Breast epithelium (tissue), 4 donors: ENCODE data around the gene NR4A1. TPM values are rescaled to one million over a fixed set of nuclear protein-coding genes. Genes with fewer than 3 reads are reported as not detected.

Experiments
- DNase-seq, 2 donors: peaks; one replicate each; pipeline ENCODE4 v3.0.0-alpha.2; 2019; ENCODE audit warnings: low spot score in 2 of 2
- H3K27ac ChIP-seq, 2 donors: fragments of 200-600 bp; sonication (generic) in 1 of 2; one replicate each; pipeline ENCODE4 v1.5.1; 2016 to 2019; ENCODE audit warnings: mild to moderate bottlenecking in 1 of 2
- H3K27me3 ChIP-seq, 2 donors: fragments of 200-600 bp; sonication (generic) in 1 of 2; one replicate each; pipeline versions ENCODE4 v1.5.1 to v1.6.0; 2017 to 2019; ENCODE audit warnings: control low read depth in 1 of 2, mild to moderate bottlenecking in 1 of 2
- H3K36me3 ChIP-seq: fragments of 200-600 bp; one replicate; pipeline ENCODE4 v1.5.1; 2019
- H3K4me1 ChIP-seq, 2 donors: fragments of 200-600 bp; sonication (generic); one replicate each; pipeline ENCODE4 v1.5.1; 2016 to 2019; ENCODE audit warnings: control low read depth in 1 of 2
- H3K4me3 ChIP-seq, 3 donors: fragments of 200-600 bp; sonication (generic); 1 replicate in 2 of 3; 2 replicates in 1 of 3; pipeline ENCODE4 v1.5.1; 2016 to 2019; ENCODE audit warnings: mild to moderate bottlenecking in 3 of 3, moderate library complexity in 2 of 3
- H3K9me3 ChIP-seq, 2 donors: fragments of 200-600 bp; sonication (generic) in 1 of 2; one replicate each; pipeline ENCODE4 v1.5.1; 2016 to 2019; ENCODE audit warnings: control low read depth in 1 of 2
- CTCF ChIP-seq, 3 donors: fragments of 450-650 bp; IDR thresholded peaks; one replicate each; pipeline ENCODE4 v1.5.1; 2016 to 2017; ENCODE audit warnings: antibody characterized with exemption in 3 of 3, mild to moderate bottlenecking in 3 of 3, moderate library complexity in 3 of 3
- POLR2A ChIP-seq: fragments of 450-650 bp; IDR thresholded peaks from one replicate; pipeline ENCODE4 v1.6.1; 2016; ENCODE audit warnings: antibody characterized with exemption, mild to moderate bottlenecking, moderate library complexity
- POLR2AphosphoS5 ChIP-seq, 3 donors: sonication (generic); formaldehyde crosslinking; IDR thresholded peaks; one replicate each; pipeline ENCODE4 v1.6.1; 2017; ENCODE audit warnings: antibody characterized with exemption in 3 of 3
- intact Hi-C: fragments of 100-400 bp; cut with DNase I; formaldehyde crosslinking; loops from one replicate; pipeline ENCODE4 v1.15.1; 2023; ENCODE audit warnings: low total_unique reads
- total RNA-seq, 3 donors: library from RNA; depleted of rRNA; stranded (reverse); fragments of >200 nt; gene quantifications; one replicate each; pipeline ENCODE4 v1.1.0, GENCODE V29; 2016

Gene NR4A1
- total RNA-seq, 3 donors from 2014 or later = 35.7 to 154 (median 66.2) TPM

- no peak for DNase-seq
- Histone ChIP-seq H3K4me3 (peak overlapping the region; percentile 25 to 43 (median 29)), H3K27me3 (no peaks in the 10 kb centered on the region), H3K4me1 (no peaks in the 10 kb centered on the region), H3K9me3 (no peaks in the 10 kb centered on the region), H3K36me3 (no peaks in the 10 kb centered on the region), H3K27ac (peak overlapping the region; percentile 69 to 73)
- intact Hi-C loops = loop anchor here (5.0 kb wide), 1 partner anchor 57 kb away; no protein-coding TSS in a partner anchor
- no peak for TF ChIP-seq POLR2A
- no peak for TF ChIP-seq POLR2AphosphoS5 (IDR thresholded peaks at IDR 0.05)
- no peak for TF ChIP-seq CTCF (IDR thresholded peaks at IDR 0.05)
These were observed 26.4 kb upstream of the NR4A1 start for GRCh38 chr12:52024845-52025230.

GRCh38 chr12:52026263-52026662, 25.0 kb upstream of the NR4A1 start:
- no peak for TF ChIP-seq POLR2AphosphoS5 (IDR thresholded peaks at IDR 0.05)
- TF ChIP-seq CTCF (IDR thresholded peaks at IDR 0.05) = no peak
- TF ChIP-seq POLR2A = no peak
- Histone ChIP-seq H3K27me3 (no peaks in the 10 kb centered on the region), H3K36me3 (no peaks in the 10 kb centered on the region), H3K9me3 (no peaks in the 10 kb centered on the region), H3K4me3 (no peak overlapping the region), H3K4me1 (no peaks in the 10 kb centered on the region), H3K27ac (no peak overlapping the region)
- no peak for DNase-seq
- intact Hi-C loops = loop anchor here (2.0 to 5.0 kb wide), 2 partner anchors 41 to 56 kb away; no protein-coding TSS in a partner anchor

- no peaks in the 10 kb centered on the region for H3K36me3 ChIP-seq
- TF ChIP-seq CTCF (IDR thresholded peaks at IDR 0.05) = no peak
- no peak for TF ChIP-seq POLR2AphosphoS5 (IDR thresholded peaks at IDR 0.05)
- TF ChIP-seq POLR2A = no peak
- peaks cover 4% of the 10 kb centered on the region in 2 donors for H3K4me1 ChIP-seq
- intact Hi-C loops = loop anchor here (2.0 to 5.0 kb wide), 2 partner anchors 42 to 55 kb away; no protein-coding TSS in a partner anchor
- H3K27ac ChIP-seq = no peak overlapping the region
- DNase-seq = no peak
- no peaks in the 10 kb centered on the region for H3K9me3 ChIP-seq
- no peaks in the 10 kb centered on the region for H3K27me3 ChIP-seq
- H3K4me3 ChIP-seq = no peak overlapping the region
These were observed 24.0 kb upstream of the NR4A1 start for GRCh38 chr12:52027085-52027843.

- H3K36me3 ChIP-seq = no peaks in the 10 kb centered on the region
- no peak overlapping the region for H3K4me3 ChIP-seq
- H3K27ac ChIP-seq = no peak overlapping the region
- TF ChIP-seq POLR2A = no peak
- TF ChIP-seq POLR2AphosphoS5 (IDR thresholded peaks at IDR 0.05) = no peak
- no peak for TF ChIP-seq CTCF (IDR thresholded peaks at IDR 0.05)
- H3K9me3 ChIP-seq = no peaks in the 10 kb centered on the region
- intact Hi-C loops = loop anchor here (5.0 kb wide), 1 partner anchor 53 kb away; no protein-coding TSS in a partner anchor
- peaks cover 6 to 8% of the 10 kb centered on the region in 2 donors for H3K4me1 ChIP-seq
- H3K27me3 ChIP-seq = no peaks in the 10 kb centered on the region
- no peak for DNase-seq
These were observed 21.6 kb upstream of the NR4A1 start for GRCh38 chr12:52029685-52030084.

GRCh38 chr12:52032446-52032803, 18.8 kb upstream of the NR4A1 start:
- intact Hi-C loops = no loop called here
- H3K36me3 ChIP-seq = no peaks in the 10 kb centered on the region
- peak overlapping the region; percentile 10 to 58 (median 46) for H3K4me3 ChIP-seq
- peak; percentile 73 to 86 for DNase-seq
- TF ChIP-seq POLR2AphosphoS5 (IDR thresholded peaks at IDR 0.05) (peak in 1 of 3 donors; percentile 7), POLR2A (no peak), CTCF (IDR thresholded peaks at IDR 0.05) (no peak)
- peaks cover 10 to 11% of the 10 kb centered on the region in 2 donors for H3K4me1 ChIP-seq
- H3K27me3 ChIP-seq = no peaks in the 10 kb centered on the region
- H3K9me3 ChIP-seq = no peaks in the 10 kb centered on the region
- H3K27ac ChIP-seq = peak overlapping the region; percentile 96
